HCT116 (cell line): Measurements from ENCODE around the gene SLC27A4. TPM values are rescaled to one million over a fixed set of nuclear protein-coding genes. Genes with fewer than 3 reads are reported as not detected.

Experiments used
- ATAC-seq: fragments of 200-7000 bp; cut with Tn5 transposase; 2 replicates; pipeline ENCODE4 v1.9.1; 2020; ENCODE audit warnings: mild to moderate bottlenecking, moderate library complexity
- BruUV-seq: library from RNA; stranded (reverse); fragments of 400-500 nt; replicated peaks from 2 replicates; lab custom pipeline; 2021; lab: Mats Ljungman, UMichigan
- CTCF ChIA-PET: fragments of 300-600 bp; sonication (Branson Sonifier 250); formaldehyde crosslinking; loops from one replicate; lab custom pipeline; 2021; ENCODE audit warnings: antibody characterized with exemption; lab: Charles Lee
- POLR2A ChIA-PET: fragments of 300-600, 350-600 bp; sonication (Branson Sonifier 250); formaldehyde crosslinking; loops from one replicate; lab custom pipeline; 2021; ENCODE audit warnings: antibody characterized with exemption; lab: Charles Lee
- RAD21 ChIA-PET, 2 experiments: fragments of 300-600 bp; sonication (Branson Sonifier 250); formaldehyde crosslinking; loops; one replicate each; lab custom pipeline; 2023; ENCODE audit warnings: low total read pairs in 2 of 2; ENCODE audit not compliant: uncharacterized antibody in 2 of 2, unreplicated experiment in 2 of 2, low non-redundant PET in 1 of 2; lab: Charles Lee
- DNase-seq: peaks from one replicate; pipeline ENCODE4 v3.0.0-alpha.2; 2010; ENCODE audit warnings: low read depth, low spot score
- H2AFZ ChIP-seq: fragments of 200-600 bp; shearing (Covaris generic), sonication (generic); 2 replicates; pipeline ENCODE4 v1.6.1; 2017; ENCODE audit warnings: low read depth, mixed run types, mixed read lengths, antibody characterized with exemption, low read length; ENCODE audit not compliant: poor library complexity, severe bottlenecking
- H3K27ac ChIP-seq: 2 replicates; pipeline ENCODE4 v1.5.1; 2012; ENCODE audit warnings: low read depth, low read length
- H3K27me3 ChIP-seq: fragments of 200-600 bp; sonication (generic); 2 replicates; pipeline ENCODE4 v1.6.1; 2016; ENCODE audit warnings: mixed run types, low read length, mixed read lengths; ENCODE audit not compliant: insufficient read depth
- H3K36me3 ChIP-seq, 2 experiments: fragments of 200-500 bp in 1 of 2; fragments of 200-600 bp in 1 of 2; sonication (Bioruptor generic) in 1 of 2; sonication (generic) in 1 of 2; 2 replicates each; pipeline versions ENCODE4 v1.5.1 to v1.6.1; 2014 to 2016; ENCODE audit warnings: low read length in 2 of 2, inconsistent platforms in 1 of 2, mixed read lengths in 1 of 2, mixed run types in 1 of 2; ENCODE audit not compliant: insufficient read depth in 2 of 2, control insufficient read depth in 1 of 2
- H3K4me1 ChIP-seq, 2 experiments: fragments of 200-600 bp in 1 of 2; sonication (generic) in 1 of 2; 2 replicates each; pipeline versions ENCODE4 v1.5.1 to v1.6.1; 2012 to 2017; ENCODE audit warnings: low read length in 2 of 2, inconsistent platforms in 1 of 2, mild to moderate bottlenecking in 1 of 2, mixed read lengths in 1 of 2, mixed run types in 1 of 2, moderate library complexity in 1 of 2; ENCODE audit not compliant: insufficient read depth in 2 of 2, control insufficient read depth in 1 of 2
- H3K4me2 ChIP-seq: fragments of 200-600 bp; sonication (generic); 2 replicates; pipeline ENCODE4 v1.6.1; 2017; ENCODE audit warnings: mixed run types, low read length, mixed read lengths
- H3K4me3 ChIP-seq, 2 experiments: fragments of 200-600 bp in 1 of 2; sonication (generic) in 1 of 2; replicated peaks in 1 of 2; 2 replicates each; pipeline ENCODE4 v1.5.1; 2011 to 2016; ENCODE audit warnings: low read length in 2 of 2, control low read depth in 1 of 2, low read depth in 1 of 2, mild to moderate bottlenecking in 1 of 2, mixed read lengths in 1 of 2, mixed run types in 1 of 2
- H3K79me2 ChIP-seq: fragments of 200-600 bp; sonication (generic); 2 replicates; pipeline ENCODE4 v1.6.1; 2017; ENCODE audit warnings: mild to moderate bottlenecking, mixed run types, low read length, moderate library complexity, mixed read lengths; ENCODE audit not compliant: insufficient read depth
- H3K9ac ChIP-seq: fragments of 200-600 bp; sonication (generic); 2 replicates; pipeline ENCODE4 v1.6.1; 2016; ENCODE audit warnings: low read length, mixed read lengths
- H3K9me2 ChIP-seq: fragments of 200-600 bp; sonication (generic), shearing (Covaris generic); 2 replicates; pipeline ENCODE4 v1.6.1; 2017; ENCODE audit warnings: mixed run types, mild to moderate bottlenecking, moderate library complexity; ENCODE audit not compliant: insufficient read depth
- H3K9me3 ChIP-seq, 2 experiments: fragments of 200-500 bp in 1 of 2; fragments of 200-600 bp in 1 of 2; sonication (Bioruptor generic) in 1 of 2; sonication (generic) in 1 of 2; 2 replicates each; pipeline ENCODE4 v1.6.1; 2014 to 2017; ENCODE audit warnings: low read length in 2 of 2, mixed read lengths in 2 of 2, inconsistent platforms in 1 of 2, low read depth in 1 of 2, mild to moderate bottlenecking in 1 of 2, mixed run types in 1 of 2, moderate library complexity in 1 of 2; ENCODE audit not compliant: control insufficient read depth in 1 of 2, insufficient read depth in 1 of 2
- H4K20me1 ChIP-seq: fragments of 200-600 bp; sonication (generic), shearing (Covaris generic); 2 replicates; pipeline ENCODE4 v1.6.1; 2017; ENCODE audit warnings: mixed run types, mild to moderate bottlenecking, moderate library complexity; ENCODE audit not compliant: insufficient read depth
- EZH2 ChIP-seq: fragments of 200-600 bp; sonication (generic); IDR thresholded peaks from 2 replicates; pipeline ENCODE4 v1.6.1; 2017; ENCODE audit warnings: antibody characterized with exemption, mixed run types
- TCF7L2 ChIP-seq: IDR thresholded peaks from 2 replicates; pipeline ENCODE4 v1.7.0; 2011; ENCODE audit warnings: borderline replicate concordance, inconsistent platforms; ENCODE audit not compliant: insufficient read depth, insufficient read length; ENCODE audit errors: extremely low read depth
- YY1 ChIP-seq: IDR thresholded peaks from 2 replicates; pipeline ENCODE4 v1.6.1; 2011; ENCODE audit warnings: low read length, low read depth, moderate library complexity, mild to moderate bottlenecking; ENCODE audit not compliant: insufficient replicate concordance; ENCODE audit errors: extremely low read depth
- intact Hi-C: fragments of 100-400 bp; cut with micrococcal nuclease; formaldehyde crosslinking; loops from 2 replicates; pipeline ENCODE4 v1.10.0; 2022
- total RNA-seq: library from RNA; stranded (reverse); gene quantifications from one replicate; pipeline ENCODE4 v1.2.1, GENCODE V29; 2021; ENCODE audit not compliant: unreplicated experiment
- TF ChIP-seq, protein P1 (sequence below): IDR thresholded peaks from 2 replicates; pipeline ENCODE4 v1.6.1; 2012; ENCODE audit warnings: low read depth

The SLC27A4 gene
- total RNA-seq, 1 experiment from 2014 or later: 33.9 TPM

DNA sequence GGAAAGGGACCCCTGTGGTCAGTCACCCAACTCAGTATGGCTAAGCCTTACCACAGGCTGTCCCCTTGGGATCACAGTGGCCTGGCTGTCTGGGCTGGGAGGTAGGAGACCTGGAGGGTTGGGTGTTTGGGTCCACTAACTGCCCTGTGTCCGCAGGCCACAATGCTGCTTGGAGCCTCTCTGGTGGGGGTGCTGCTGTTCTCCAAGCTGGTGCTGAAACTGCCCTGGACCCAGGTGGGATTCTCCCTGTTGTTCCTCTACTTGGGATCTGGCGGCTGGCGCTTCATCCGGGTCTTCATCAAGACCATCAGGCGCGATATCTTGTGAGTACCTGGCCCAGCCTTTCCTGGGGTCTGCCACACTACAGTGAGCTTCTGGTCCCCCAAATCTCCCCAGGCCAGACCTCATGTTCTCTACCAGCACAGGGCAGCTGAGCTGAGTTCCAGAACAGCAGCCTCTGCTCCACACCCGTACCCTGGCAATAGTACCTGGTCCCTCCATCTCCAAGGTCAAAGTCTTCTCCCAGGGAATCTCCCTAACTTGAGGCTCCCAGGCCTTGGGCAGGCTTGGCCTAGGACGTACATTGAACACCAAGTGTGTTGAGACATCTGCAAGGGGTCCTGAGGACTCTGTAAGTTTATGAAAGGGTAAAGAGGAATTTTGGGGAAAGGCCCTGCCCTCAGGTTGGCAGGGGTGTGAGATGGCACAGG lies 2.8 kb downstream of the SLC27A4 start:
- DNase-seq: no peak
- TF ChIP-seq EZH2 (no peak), TCF7L2 (no peak), YY1 (no peak)
- TF ChIP-seq, protein P1, sequence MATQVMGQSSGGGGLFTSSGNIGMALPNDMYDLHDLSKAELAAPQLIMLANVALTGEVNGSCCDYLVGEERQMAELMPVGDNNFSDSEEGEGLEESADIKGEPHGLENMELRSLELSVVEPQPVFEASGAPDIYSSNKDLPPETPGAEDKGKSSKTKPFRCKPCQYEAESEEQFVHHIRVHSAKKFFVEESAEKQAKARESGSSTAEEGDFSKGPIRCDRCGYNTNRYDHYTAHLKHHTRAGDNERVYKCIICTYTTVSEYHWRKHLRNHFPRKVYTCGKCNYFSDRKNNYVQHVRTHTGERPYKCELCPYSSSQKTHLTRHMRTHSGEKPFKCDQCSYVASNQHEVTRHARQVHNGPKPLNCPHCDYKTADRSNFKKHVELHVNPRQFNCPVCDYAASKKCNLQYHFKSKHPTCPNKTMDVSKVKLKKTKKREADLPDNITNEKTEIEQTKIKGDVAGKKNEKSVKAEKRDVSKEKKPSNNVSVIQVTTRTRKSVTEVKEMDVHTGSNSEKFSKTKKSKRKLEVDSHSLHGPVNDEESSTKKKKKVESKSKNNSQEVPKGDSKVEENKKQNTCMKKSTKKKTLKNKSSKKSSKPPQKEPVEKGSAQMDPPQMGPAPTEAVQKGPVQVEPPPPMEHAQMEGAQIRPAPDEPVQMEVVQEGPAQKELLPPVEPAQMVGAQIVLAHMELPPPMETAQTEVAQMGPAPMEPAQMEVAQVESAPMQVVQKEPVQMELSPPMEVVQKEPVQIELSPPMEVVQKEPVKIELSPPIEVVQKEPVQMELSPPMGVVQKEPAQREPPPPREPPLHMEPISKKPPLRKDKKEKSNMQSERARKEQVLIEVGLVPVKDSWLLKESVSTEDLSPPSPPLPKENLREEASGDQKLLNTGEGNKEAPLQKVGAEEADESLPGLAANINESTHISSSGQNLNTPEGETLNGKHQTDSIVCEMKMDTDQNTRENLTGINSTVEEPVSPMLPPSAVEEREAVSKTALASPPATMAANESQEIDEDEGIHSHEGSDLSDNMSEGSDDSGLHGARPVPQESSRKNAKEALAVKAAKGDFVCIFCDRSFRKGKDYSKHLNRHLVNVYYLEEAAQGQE: no peak
- Histone ChIP-seq H3K9ac (no peak overlapping the region), H3K9me2 (no peaks in the 10 kb centered on the region), H3K9me3 (no peaks in the 10 kb centered on the region), H3K79me2 (peaks cover 10% of the 10 kb centered on the region), H3K4me3 (no peak overlapping the region), H2AFZ (no peak overlapping the region), H4K20me1 (no peaks in the 10 kb centered on the region), H3K36me3 (peaks cover 8 to 20% of the 10 kb centered on the region in 2 experiments; a peak in 3 of 4 replicates), H3K27me3 (no peaks in the 10 kb centered on the region), H3K4me1 (peaks cover 0 to 20% of the 10 kb centered on the region in 2 experiments; a peak in 2 of 4 replicates), H3K4me2 (no peak overlapping the region), H3K27ac (no peak overlapping the region)
- CTCF ChIA-PET: no interaction called here
- BruUV-seq: no TSS peak
- no peak for ATAC-seq
- intact Hi-C loops: loop anchor here (10.0 kb wide), 1 partner anchor 148 kb away; the partner anchor contains the start of gene CIZ1
- POLR2A ChIA-PET: no interaction called here
- RAD21 ChIA-PET: no interaction called here
